Lower leg skin (tissue), 3 donors: ENCODE results near the gene LMOD3.

ENCODE experiments used
- CTCF ChIP-seq, 3 donors: fragments of 450-650 bp; IDR thresholded peaks; one replicate each; pipeline ENCODE4 v1.5.1; 2016; ENCODE audit warnings: antibody characterized with exemption in 3 of 3, mild to moderate bottlenecking in 3 of 3, moderate library complexity in 2 of 3
- POLR2A ChIP-seq, 2 donors: fragments of 450-650 bp; IDR thresholded peaks; one replicate each; pipeline ENCODE4 v1.6.1; 2016 to 2017; ENCODE audit warnings: antibody characterized with exemption in 2 of 2, mild to moderate bottlenecking in 1 of 2, moderate library complexity in 1 of 2

- TF ChIP-seq CTCF (IDR thresholded peaks at IDR 0.05) (no peak), POLR2A (IDR thresholded peaks at IDR 0.05) (no peak)
These were observed 22.3 kb upstream of the LMOD3 start for GRCh38 chr3:69144631-69145245.
